Stomach (tissue), 9 donors: ENCODE measurements around the gene ABAT. TPM values are rescaled to one million over a fixed set of nuclear protein-coding genes. Genes with fewer than 3 reads are reported as not detected.

Source experiments
- DNase-seq, 2 donors: peaks; one replicate each; pipeline versions ENCODE4 v3.0.0 to v3.0.0-alpha.2; 2013 to 2019
- H3K27ac ChIP-seq, 5 donors: fragments of 200-600 bp in 4 of 5; sonication (generic) in 4 of 5; one replicate each; pipeline ENCODE4 v1.5.1; 2013 to 2019; ENCODE audit warnings: mild to moderate bottlenecking in 1 of 5, moderate library complexity in 1 of 5
- H3K27me3 ChIP-seq, 3 donors: fragments of 200-600 bp; sonication (generic); one replicate each; pipeline ENCODE4 v1.5.1; 2017 to 2019; ENCODE audit warnings: mixed run types in 1 of 3
- H3K36me3 ChIP-seq, 4 donors: fragments of 200-600 bp; sonication (generic); 1 replicate in 3 of 4; 2 replicates in 1 of 4; pipeline ENCODE4 v1.5.1; 2016 to 2019
- H3K4me1 ChIP-seq, 4 donors: fragments of 200-600 bp; sonication (generic); one replicate each; pipeline ENCODE4 v1.5.1; 2016 to 2019
- H3K4me3 ChIP-seq, 4 donors: fragments of 200-600 bp; sonication (generic) in 3 of 4; one replicate each; pipeline ENCODE4 v1.5.1; 2016 to 2019; ENCODE audit warnings: mild to moderate bottlenecking in 1 of 4
- H3K9me3 ChIP-seq, 4 donors: fragments of 200-600 bp; sonication (generic); one replicate each; pipeline ENCODE4 v1.5.1; 2016 to 2019
- EP300 ChIP-seq: sonication (generic); formaldehyde crosslinking; IDR thresholded peaks from one replicate; pipeline ENCODE4 v1.6.1; 2017; ENCODE audit warnings: antibody characterized with exemption
- POLR2A ChIP-seq, 4 donors: fragments of 450-650 bp; IDR thresholded peaks; one replicate each; pipeline ENCODE4 v1.6.1; 2016; ENCODE audit warnings: antibody characterized with exemption in 4 of 4, control low read depth in 2 of 4, mild to moderate bottlenecking in 1 of 4, moderate library complexity in 1 of 4
- POLR2AphosphoS5 ChIP-seq, 3 donors: sonication (generic); formaldehyde crosslinking; IDR thresholded peaks; one replicate each; pipeline ENCODE4 v1.6.1; 2016; ENCODE audit warnings: antibody characterized with exemption in 3 of 3
- WGBS, 5 donors: extraction: QIAGEN DNeasy Blood & Tissue Kit in 3 of 5; methylation state at CpG; one replicate each; pipeline versions ENCODE4 v1.1.5 to v1.1.7; 2013 to 2018; 5-methylcytosine and 5-hydroxymethylcytosine counted together
- intact Hi-C: fragments of 100-400 bp; cut with DNase I; formaldehyde crosslinking; loops from one replicate; pipeline ENCODE4 v1.15.1; 2023; ENCODE audit warnings: low total_unique reads
- polyA plus RNA-seq, 3 donors: library from polyadenylated mRNA; stranded (reverse); fragments of 200-250 nt; gene quantifications; one replicate each; pipeline ENCODE4 v1.2.3, GENCODE V29; 2013
- total RNA-seq, 5 donors: library from RNA; depleted of rRNA; stranded (reverse); fragments of >200 nt; gene quantifications; one replicate each; pipeline versions ENCODE4 v1.1.0 to v1.2.3, GENCODE V29; 2014 to 2016
- TF ChIP-seq, protein P1 (sequence below), 7 experiments: fragments of 450-650 bp in 4 of 7; fragments of 200-600 bp in 3 of 7; sonication (generic) in 3 of 7; IDR thresholded peaks; one replicate each; pipeline ENCODE4 v1.5.1; 2016 to 2019; ENCODE audit warnings: antibody characterized with exemption in 7 of 7, control low read depth in 2 of 7, mild to moderate bottlenecking in 1 of 7
- donor health status: healthy with polysubstance abuse.
- donor health status: Bipolar disorder and iron deficiency.
- donor health status: healthy.

ABAT gene
- total and polyA plus RNA-seq, 8 donors, result 2.9 to 10.3 (median 5.3) TPM

DNA sequence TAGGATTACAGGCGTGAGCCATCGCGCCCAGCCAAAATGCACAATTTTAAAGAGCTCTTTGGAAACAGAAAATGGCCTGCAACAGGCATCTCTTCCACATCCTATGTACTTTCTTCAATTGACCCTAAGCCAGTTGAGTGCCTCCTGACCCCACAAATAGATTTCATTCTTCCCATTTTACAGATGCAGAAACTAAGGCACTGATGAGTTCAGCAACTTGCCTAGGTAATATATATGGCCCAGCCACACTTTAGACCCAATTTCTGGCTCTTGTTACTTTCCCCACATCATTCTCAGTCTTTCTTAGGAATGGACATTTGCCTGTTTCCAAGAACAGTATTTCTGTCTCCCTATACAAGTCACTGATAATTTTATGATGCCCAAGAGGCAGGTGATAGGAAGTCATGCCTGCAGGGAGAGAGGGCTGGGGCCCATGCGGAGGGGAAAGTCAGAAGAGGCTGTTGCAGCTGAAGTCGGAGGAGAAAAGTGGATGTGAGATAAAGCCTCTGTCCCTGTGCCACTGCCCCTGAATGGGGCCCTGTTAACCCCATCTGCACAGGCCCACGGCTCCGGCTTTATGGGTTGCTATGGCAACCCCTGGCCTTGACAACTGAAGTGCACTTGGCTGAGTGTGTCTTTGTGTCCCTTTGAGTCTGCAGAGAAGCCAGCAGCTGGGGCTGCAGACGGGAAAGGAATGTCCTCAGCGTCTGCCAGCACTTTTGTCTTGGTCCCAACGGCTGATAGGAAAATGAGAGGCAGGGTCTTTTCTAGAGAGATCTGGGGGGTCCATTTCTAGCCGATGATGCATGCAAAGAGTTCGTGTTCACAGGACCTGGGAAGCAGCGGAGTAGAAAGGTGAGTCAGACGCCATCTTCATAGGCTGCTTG is 45.9 kb downstream of the ABAT start:
- 49 to 58% (median 55%) methylated on average over 14 of the region's 14 CpGs for WGBS, 5 donors
- peaks cover 0 to 9% (median 0%) of the 10 kb centered on the region in 4 donors for H3K36me3 ChIP-seq
- TF ChIP-seq EP300, result no peak
- TF ChIP-seq POLR2AphosphoS5 (IDR thresholded peaks at IDR 0.05), result no peak
- no peak for TF ChIP-seq POLR2A (IDR thresholded peaks at IDR 0.05)
- TF ChIP-seq, protein P1, sequence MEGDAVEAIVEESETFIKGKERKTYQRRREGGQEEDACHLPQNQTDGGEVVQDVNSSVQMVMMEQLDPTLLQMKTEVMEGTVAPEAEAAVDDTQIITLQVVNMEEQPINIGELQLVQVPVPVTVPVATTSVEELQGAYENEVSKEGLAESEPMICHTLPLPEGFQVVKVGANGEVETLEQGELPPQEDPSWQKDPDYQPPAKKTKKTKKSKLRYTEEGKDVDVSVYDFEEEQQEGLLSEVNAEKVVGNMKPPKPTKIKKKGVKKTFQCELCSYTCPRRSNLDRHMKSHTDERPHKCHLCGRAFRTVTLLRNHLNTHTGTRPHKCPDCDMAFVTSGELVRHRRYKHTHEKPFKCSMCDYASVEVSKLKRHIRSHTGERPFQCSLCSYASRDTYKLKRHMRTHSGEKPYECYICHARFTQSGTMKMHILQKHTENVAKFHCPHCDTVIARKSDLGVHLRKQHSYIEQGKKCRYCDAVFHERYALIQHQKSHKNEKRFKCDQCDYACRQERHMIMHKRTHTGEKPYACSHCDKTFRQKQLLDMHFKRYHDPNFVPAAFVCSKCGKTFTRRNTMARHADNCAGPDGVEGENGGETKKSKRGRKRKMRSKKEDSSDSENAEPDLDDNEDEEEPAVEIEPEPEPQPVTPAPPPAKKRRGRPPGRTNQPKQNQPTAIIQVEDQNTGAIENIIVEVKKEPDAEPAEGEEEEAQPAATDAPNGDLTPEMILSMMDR (IDR thresholded peaks at IDR 0.05), result no peak
- intact Hi-C loops, result no loop called here
- DNase-seq, result peak in 1 of 2 donors; percentile 87
- H3K4me1 ChIP-seq, result no peaks in the 10 kb centered on the region
- H3K27ac ChIP-seq, result no peak overlapping the region
- H3K9me3 ChIP-seq, result peaks cover 0 to 16% (median 3%) of the 10 kb centered on the region in 4 donors
- no peak overlapping the region for H3K4me3 ChIP-seq
- no peaks in the 10 kb centered on the region for H3K27me3 ChIP-seq

DNA sequence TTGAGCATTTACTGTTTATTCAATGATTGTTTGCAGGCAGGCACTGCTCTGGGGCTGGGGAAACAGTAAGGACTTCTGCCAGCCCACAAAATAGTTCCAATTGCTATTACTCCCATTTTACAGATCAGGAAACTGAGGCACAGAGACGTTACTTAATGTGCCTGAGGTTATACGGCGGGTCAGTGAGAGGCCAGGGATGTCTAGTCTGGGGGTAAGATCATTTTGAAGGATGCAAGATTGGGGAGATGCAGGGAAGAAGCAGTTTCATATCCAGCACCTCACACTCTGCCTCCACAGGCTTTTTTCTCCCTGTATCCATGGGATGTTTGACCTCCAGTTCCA is 46.5 kb downstream of the ABAT start:
- peaks cover 0 to 9% (median 0%) of the 10 kb centered on the region in 4 donors for H3K36me3 ChIP-seq
- no peak for DNase-seq
- intact Hi-C loops, result no loop called here
- no peak overlapping the region for H3K27ac ChIP-seq
- WGBS, 5 donors, result 83 to 96% (median 91%) methylated on average over 3 of the region's 3 CpGs
- no peak overlapping the region for H3K4me3 ChIP-seq
- no peaks in the 10 kb centered on the region for H3K4me1 ChIP-seq
- no peak for TF ChIP-seq EP300
- no peak for TF ChIP-seq POLR2A (IDR thresholded peaks at IDR 0.05)
- TF ChIP-seq, protein P1 (IDR thresholded peaks at IDR 0.05), result no peak
- TF ChIP-seq POLR2AphosphoS5 (IDR thresholded peaks at IDR 0.05), result no peak
- no peaks in the 10 kb centered on the region for H3K27me3 ChIP-seq
- H3K9me3 ChIP-seq, result peaks cover 0 to 16% (median 3%) of the 10 kb centered on the region in 4 donors

DNA sequence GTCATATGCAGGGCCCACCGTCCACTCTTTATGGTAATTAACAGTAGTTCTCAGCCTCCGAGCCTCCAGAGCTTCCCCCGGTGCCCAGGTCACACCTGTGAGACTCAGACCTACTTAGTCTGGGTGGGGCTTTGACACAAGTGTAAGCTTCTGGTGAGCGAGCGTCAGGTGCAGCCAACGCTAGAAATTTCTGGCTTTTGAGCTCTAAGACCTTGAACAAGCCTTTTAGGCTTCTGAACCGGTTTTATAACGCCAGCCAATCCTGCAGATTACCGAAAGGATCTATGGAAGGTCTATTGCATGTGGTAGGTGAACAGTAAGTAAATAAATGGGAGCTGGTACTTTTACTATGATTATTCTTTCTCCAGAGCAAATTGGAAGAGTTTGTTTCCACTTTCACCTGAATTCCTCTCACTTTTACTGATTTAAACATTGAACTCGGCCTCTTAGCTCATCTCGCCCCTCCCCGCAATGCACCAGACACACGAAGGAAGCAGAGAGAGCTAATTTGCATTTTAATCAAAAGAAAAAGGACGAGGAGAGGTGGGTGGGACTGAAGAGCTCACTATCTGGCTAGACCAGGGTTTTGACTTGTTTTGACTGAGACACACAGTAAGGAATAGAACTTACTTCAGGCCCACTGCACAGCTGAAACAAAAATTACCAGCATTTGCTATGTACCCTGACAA is 47.1 kb downstream of the ABAT start:
- 47 to 67% (median 60%) methylated on average over 14 of the region's 14 CpGs for WGBS, 5 donors
- intact Hi-C loops, result no loop called here

DNA sequence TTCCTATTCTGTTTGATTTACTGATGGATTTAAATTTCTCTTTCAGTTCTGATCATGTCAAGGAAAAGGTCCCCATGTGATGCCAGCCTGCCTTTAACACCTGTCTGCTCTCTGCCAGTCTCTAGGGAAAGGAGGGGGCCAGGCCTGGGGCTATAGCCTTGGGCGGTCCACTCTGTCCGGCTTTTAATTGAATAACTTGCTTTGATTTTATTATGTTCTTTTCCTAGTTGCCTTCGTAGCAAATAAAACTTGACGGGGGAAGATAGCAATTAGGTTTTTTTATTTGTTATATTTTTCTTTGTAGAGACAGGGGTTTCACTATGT is 47.6 kb downstream of the ABAT start:
- no peak overlapping the region for H3K4me3 ChIP-seq
- H3K27me3 ChIP-seq, result no peaks in the 10 kb centered on the region
- peaks cover 0 to 9% (median 0%) of the 10 kb centered on the region in 4 donors for H3K36me3 ChIP-seq
- H3K4me1 ChIP-seq, result no peaks in the 10 kb centered on the region
- 78 to 96% (median 91%) methylated on average over 4 of the region's 4 CpGs for WGBS, 5 donors
- H3K27ac ChIP-seq, result no peak overlapping the region
- peaks cover 0 to 10% (median 3%) of the 10 kb centered on the region in 4 donors for H3K9me3 ChIP-seq
- intact Hi-C loops, result no loop called here
- TF ChIP-seq EP300 (no peak), POLR2A (IDR thresholded peaks at IDR 0.05) (no peak), POLR2AphosphoS5 (IDR thresholded peaks at IDR 0.05) (no peak)
- TF ChIP-seq, protein P1 (IDR thresholded peaks at IDR 0.05), result no peak
- DNase-seq, result no peak

More for the DNA sequence above, 47.1 kb downstream of the ABAT start:
- TF ChIP-seq POLR2A (IDR thresholded peaks at IDR 0.05), result no peak
- no peak for TF ChIP-seq EP300
- Histone ChIP-seq H3K27ac (no peak overlapping the region), H3K36me3 (peaks cover 0 to 9% (median 0%) of the 10 kb centered on the region in 4 donors), H3K9me3 (peaks cover 0 to 15% (median 3%) of the 10 kb centered on the region in 4 donors), H3K4me1 (no peaks in the 10 kb centered on the region), H3K4me3 (no peak overlapping the region), H3K27me3 (no peaks in the 10 kb centered on the region)
- peak in 1 of 2 donors; percentile 58 for DNase-seq
